Measurements from ENCODE around the gene MAP3K21.

The MAP3K21 gene

GRCh38 chr1:233326811-233327650 is 493 bp upstream of the MAP3K21 start:
- Histone ChIP-seq H3K27ac (ENCODE audit: extremely low read depth, low read depth, low read length) (peak overlapping the region; percentile 69), H3K9me3 (ENCODE audit: control insufficient read depth, insufficient read depth, low read depth, low read length) (no peaks in the 10 kb centered on the region), H3K36me3 (ENCODE audit: control insufficient read depth in 2 of 2, insufficient read depth in 1 of 2, low read length in 2 of 2) (peaks cover 0 to 2% of the 10 kb centered on the region in 2 experiments; a peak in 1 of 3 replicates), H3K4me3 (ENCODE audit: low read depth, low read length) (peak overlapping the region; percentile 53), H3K4me1 (ENCODE audit: control insufficient read depth, insufficient read depth, low read length) (peaks cover 14% of the 10 kb centered on the region; the same call in 1 of the 2 replicates)
- ChIA-PET POLR2A (interaction anchor here (0.8 to 1.7 kb wide), 3 partner anchors 13 to 34 kb away, joined by 3 to 5 read pairs (median 4); no protein-coding TSS in a partner anchor), CTCF (interaction anchor here (0.6 to 2.4 kb wide), 2 partner anchors 23 to 492 kb away, joined by 9 to 20 read pairs; no protein-coding TSS in a partner anchor)
- TF ChIP-seq ZNF394 (tag by site-specific recombination; IDR thresholded peaks at IDR 0.05; ENCODE audit: borderline replicate concordance) (peak; percentile 79), SALL2 (tag by site-specific recombination; IDR thresholded peaks at IDR 0.05; ENCODE audit: borderline replicate concordance) (no peak), SETDB1 (IDR thresholded peaks at IDR 0.05; ENCODE audit: insufficient read length, low read length) (no peak), ZNF549 (tag by site-specific recombination; IDR thresholded peaks at IDR 0.05) (no peak), EGR2 (tag by site-specific recombination; IDR thresholded peaks at IDR 0.05; ENCODE audit: low read depth) (peak; percentile 85), ZNF600 (tag by site-specific recombination; IDR thresholded peaks at IDR 0.05) (peak; percentile 99), PBX3 (CRISPR knock-in tag; IDR thresholded peaks at IDR 0.05) (no peak), ZNF624 (tag by site-specific recombination; IDR thresholded peaks at IDR 0.05) (no peak), ZNF2 (tag by site-specific recombination; IDR thresholded peaks at IDR 0.05) (peak; percentile 90), KLF10 (tag by site-specific recombination; IDR thresholded peaks at IDR 0.05) (peak; percentile 81), ZNF677 (tag by site-specific recombination; IDR thresholded peaks at IDR 0.05) (no peak), ZNF148 (tag by site-specific recombination; IDR thresholded peaks at IDR 0.05; ENCODE audit: borderline replicate concordance) (no peak), ZFHX2 (tag by site-specific recombination; conservative IDR thresholded peaks at IDR 0.05) (peak; percentile 84), ZNF623 (tag by site-specific recombination; IDR thresholded peaks at IDR 0.05) (peak; percentile 16; the same call in 1 of the 2 replicates), GLI4 (tag by site-specific recombination; IDR thresholded peaks at IDR 0.05) (no peak), ZNF658 (tag by site-specific recombination; IDR thresholded peaks at IDR 0.05) (no peak), SCRT1 (tag by site-specific recombination; IDR thresholded peaks at IDR 0.05; ENCODE audit: borderline replicate concordance) (0 out of 2 replicates have a peak, but pooled peaks have one; percentile 23), ZNF174 (tag by site-specific recombination; IDR thresholded peaks at IDR 0.05) (no peak), ZBTB7A (tag by site-specific recombination; IDR thresholded peaks at IDR 0.05; ENCODE audit: low read depth) (0 out of 2 replicates have a peak, but pooled peaks have one; percentile 15), KLF1 (tag by site-specific recombination; IDR thresholded peaks at IDR 0.05) (peak; percentile 97), ZNF449 (tag by site-specific recombination; IDR thresholded peaks at IDR 0.05) (peak; percentile 17; the same call in 1 of the 2 replicates), ZFP37 (tag by site-specific recombination; IDR thresholded peaks at IDR 0.05) (no peak; the same call in 1 of the 2 replicates), ZNF530 (tag by site-specific recombination; IDR thresholded peaks at IDR 0.05; ENCODE audit: low read depth) (no peak), SCRT2 (tag by site-specific recombination; IDR thresholded peaks at IDR 0.05) (0 out of 2 replicates have a peak, but pooled peaks have one; percentile 11), GLIS1 (tag by site-specific recombination; IDR thresholded peaks at IDR 0.05) (peak; percentile 56), ZNF785 (tag by site-specific recombination; IDR thresholded peaks at IDR 0.05) (no peak), TCF7L2 (IDR thresholded peaks at IDR 0.05; ENCODE audit: borderline replicate concordance, low read depth, low read length) (no peak), ZNF175 (tag by site-specific recombination; IDR thresholded peaks at IDR 0.05) (no peak), ZBTB21 (tag by site-specific recombination; IDR thresholded peaks at IDR 0.05) (no peak)

All from HEK293 (cell line).